ENCODE measurements around the gene MAGEB17.
A peak's percentile ranks its signal among the peaks of the same experiment; 100 is the strongest.
"Not testable (repeated sequence)": the region's sequence is repeated elsewhere in the genome, so short reads cannot be mapped to it uniquely, and the experiment has no call there.

MAGEB17 gene

DNA sequence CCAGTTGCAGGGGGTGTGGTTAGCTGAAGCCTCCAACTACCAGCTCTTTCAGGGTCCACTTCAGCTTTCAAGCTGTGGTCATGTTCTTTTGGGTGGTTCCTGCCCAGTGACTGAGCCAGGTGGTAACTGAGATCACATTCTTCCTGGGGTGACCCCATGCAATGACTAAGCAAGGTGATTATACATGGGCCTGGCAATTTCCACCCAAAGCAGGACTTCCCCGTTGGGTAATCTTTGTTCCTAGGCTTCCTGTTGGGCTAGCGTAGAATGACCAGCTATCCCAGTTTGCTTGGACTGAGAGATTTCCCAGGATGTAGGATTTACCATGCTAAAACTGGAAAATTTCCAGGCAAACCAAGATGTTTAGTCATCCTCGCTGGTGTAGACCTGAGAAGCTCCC is 18.4 kb upstream of the MAGEB17 start:
- DNase-seq (ENCODE audit: low read depth) = no peak
- no peak overlapping the region for H3K4me3 ChIP-seq (ENCODE audit: low read depth, low read length)

- no peak overlapping the region for H3K4me3 ChIP-seq (ENCODE audit: low read depth, low read length)
- no peak for DNase-seq (ENCODE audit: low read depth)
Measured at GRCh38 chrX:16155581-16156096, 11.6 kb upstream of the MAGEB17 start.

DNA sequence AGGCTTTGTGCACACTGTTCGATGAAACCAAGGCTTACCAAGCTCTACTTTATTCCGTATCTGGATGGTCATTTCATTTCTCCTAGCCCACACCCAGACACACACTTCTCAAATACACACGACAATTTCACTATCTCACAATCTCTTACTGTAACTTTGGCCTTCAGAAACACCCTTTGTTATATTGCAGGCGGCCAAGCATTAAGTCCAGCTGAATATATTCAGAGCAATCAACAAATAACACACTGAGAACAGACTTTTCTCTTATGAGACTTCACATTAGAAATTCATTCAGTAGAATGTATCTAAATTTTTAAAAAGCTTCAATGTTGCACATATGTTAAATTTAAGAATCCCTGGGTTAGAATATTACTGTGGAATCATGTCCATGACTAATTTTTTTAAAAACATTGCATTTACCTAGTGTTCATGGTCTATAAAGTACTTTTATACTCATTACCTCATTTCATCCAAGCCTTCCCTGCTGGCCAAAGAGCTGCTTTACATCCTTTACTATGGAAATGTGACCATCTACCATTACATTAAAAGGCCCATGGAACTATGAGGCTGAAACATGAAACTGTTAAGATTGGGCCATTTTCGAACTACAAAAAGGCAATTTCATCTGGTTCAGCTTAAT is 10.5 kb upstream of the MAGEB17 start:
- DNase-seq (ENCODE audit: low read depth) = no peak
- no peak overlapping the region for H3K4me3 ChIP-seq (ENCODE audit: low read depth, low read length)

DNA sequence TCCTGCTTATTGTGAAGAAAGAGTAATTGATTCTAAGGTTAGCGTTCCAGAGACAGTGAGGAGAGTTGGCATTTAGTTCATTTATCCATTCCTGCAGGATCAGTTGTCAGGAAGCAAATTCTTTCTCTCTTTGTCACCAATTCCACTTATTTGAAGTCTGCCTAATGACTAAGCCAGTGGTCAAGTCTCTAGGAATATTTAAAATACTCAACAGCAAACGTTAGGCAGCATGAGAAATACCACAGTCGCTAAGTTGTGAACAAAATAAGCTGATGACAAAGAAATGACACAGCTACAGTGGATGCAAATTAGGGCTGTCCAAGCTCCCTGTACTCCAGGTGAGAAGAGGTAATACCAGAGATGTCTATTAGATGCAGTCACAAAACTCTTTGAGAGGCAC is 6.6 kb upstream of the MAGEB17 start:
- no peak overlapping the region for H3K4me3 ChIP-seq (ENCODE audit: low read depth, low read length)
- DNase-seq (ENCODE audit: low read depth) = peak; percentile 33

DNA sequence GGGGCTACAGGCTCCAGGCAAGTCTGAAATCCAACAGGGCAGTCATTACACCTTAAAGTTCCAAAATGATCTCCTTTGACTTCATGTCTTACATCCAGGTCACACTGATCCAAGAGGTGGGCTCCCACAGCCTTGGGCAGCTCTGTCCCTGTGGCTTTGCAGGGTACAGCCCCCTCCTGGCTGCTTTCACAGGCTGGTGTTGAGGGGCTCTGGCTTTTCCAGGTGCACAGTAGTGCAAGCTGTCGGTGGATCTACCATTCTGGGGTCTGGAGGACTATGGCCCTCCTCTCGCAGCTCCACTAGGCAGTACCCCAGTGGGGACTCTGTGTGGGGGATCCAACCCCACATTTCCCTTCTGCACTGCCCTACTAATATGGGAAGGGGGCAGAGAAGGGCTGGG is 6.1 kb upstream of the MAGEB17 start:
- DNase-seq (ENCODE audit: low read depth); H3K4me3 ChIP-seq (ENCODE audit: low read depth, low read length): not testable (repeated sequence)

- DNase-seq (ENCODE audit: low read depth) = no peak
- H3K4me3 ChIP-seq (ENCODE audit: low read depth, low read length) = no peak overlapping the region
Measured at GRCh38 chrX:16162391-16162790, 4.9 kb upstream of the MAGEB17 start.

DNA sequence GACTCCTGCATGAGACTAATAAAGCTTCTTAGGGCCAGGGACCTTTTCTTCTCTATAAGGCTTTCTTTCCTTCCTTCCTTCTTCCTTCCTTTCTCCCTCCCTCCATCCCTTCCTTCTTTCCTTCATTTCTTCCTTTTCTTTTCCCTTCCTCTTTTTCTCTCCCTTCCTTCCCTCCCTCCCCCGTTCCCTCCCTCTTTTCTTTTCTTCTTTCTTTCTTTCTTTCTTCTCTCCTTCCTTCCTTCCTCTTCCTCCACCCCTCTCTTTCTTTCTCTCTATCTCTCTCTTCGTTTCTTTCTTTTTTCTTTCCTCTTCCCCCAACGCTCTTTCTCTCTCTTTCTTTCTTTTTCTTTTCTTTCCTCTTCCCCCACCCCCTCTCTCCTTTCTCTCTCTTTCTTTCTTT is 2.5 kb upstream of the MAGEB17 start:
- H3K4me3 ChIP-seq (ENCODE audit: low read depth, low read length) = no peak overlapping the region
- DNase-seq (ENCODE audit: low read depth) = no peak

DNA sequence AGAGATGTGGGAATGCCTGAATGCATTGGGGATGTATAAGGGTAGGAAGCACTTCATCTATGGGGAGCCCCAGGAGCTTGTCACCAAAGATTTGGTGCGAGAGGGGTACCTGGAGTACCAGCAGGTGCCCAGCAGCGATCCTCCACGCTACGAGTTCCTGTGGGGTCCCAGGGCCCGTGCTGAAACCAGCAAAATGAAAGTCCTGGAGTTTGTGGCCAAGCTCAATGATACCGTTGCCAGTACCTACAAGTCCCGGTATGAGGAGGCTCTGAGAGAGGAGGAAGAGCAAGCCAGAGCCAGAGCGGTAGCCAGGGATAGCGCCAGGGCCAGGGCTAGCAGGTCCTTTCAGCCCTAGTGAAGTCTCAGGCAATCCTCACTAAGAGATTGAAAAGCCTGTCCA is 3.8 kb downstream of the MAGEB17 start:
- no peak overlapping the region for H3K4me3 ChIP-seq (ENCODE audit: low read depth, low read length)
- no peak for DNase-seq (ENCODE audit: low read depth)

DNA sequence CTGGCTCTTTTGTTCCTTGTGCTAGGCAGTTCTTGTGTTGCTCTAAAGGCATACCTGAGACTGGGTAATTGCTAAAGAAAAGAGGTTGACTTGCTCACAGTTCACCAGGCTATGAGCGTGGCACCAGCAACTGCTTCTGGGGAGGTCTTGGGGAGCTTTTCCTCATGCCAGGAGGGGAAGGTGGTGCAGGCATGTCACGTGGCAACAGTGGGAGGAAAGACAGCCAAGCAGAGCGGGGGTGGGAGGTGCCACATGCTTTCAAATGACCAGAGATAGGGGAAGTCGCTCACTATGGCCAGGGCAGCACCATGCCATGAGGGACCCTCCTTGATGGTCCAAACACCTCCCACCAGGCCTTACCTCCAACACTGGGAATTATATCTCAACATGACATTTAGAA is 4.7 kb downstream of the MAGEB17 start:
- DNase-seq (ENCODE audit: low read depth) = no peak
- no peak overlapping the region for H3K4me3 ChIP-seq (ENCODE audit: low read depth, low read length)

- no peak overlapping the region for H3K4me3 ChIP-seq (ENCODE audit: low read depth, low read length)
- no peak for DNase-seq (ENCODE audit: low read depth)
Measured at GRCh38 chrX:16172391-16172790, 5.1 kb downstream of the MAGEB17 start.

DNA sequence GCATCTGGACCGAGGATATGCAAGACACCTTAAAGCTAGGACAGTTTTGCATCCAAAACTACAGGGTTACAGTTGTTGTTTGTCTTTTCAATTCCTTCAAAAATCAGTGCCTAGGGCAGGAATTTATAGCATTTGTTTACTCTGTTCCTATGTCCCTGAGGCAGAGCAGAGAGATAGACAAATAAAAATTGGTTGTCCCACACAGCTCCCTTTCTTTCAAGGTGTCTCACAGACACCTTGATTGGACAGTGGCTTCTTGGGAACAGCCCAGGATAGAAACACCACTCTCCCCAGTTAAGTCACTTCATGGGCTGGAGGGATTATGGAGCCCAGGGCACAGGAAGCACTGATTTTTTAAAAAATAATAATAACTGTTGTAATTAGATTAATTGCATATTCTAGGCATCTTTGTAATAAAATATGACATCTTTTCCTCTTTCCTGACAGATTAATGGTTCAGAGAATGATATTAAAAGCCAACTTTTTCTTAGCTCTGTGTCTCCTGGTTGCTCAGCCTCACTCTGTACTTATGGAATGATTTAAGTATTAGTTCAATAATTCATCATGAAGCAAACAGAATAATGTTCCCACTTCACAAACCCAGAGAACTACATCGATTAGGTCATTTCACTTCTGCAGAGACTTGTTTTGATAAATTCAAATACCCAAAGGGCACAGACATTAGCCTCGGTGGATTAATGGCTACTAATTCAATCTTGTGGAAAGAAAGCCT is 8.2 kb downstream of the MAGEB17 start:
- no peak overlapping the region for H3K4me3 ChIP-seq (ENCODE audit: low read depth, low read length)
- no peak for DNase-seq (ENCODE audit: low read depth)

DNA sequence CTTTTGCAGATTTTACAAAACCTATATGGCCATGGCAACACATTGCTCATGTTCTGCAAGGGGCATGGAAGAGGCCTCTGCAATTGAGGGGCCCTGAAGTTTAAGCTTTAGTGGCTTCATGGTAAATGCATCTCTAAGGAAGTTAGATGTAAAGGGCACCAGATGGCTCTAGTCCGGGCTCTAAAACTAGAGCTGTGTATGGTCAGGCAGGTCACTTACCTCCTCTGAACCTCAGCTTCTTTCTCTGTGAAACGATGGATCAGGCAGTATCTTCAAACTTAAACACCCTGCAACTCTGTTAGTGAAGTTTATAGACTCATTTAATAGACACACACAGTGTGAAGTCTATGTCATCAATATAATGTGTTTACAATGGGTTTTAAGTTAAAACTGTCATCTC is 10.0 kb downstream of the MAGEB17 start:
- DNase-seq (ENCODE audit: low read depth) = no peak
- H3K4me3 ChIP-seq (ENCODE audit: low read depth, low read length) = no peak overlapping the region

- H3K4me3 ChIP-seq (ENCODE audit: low read depth, low read length); DNase-seq (ENCODE audit: low read depth): not testable (repeated sequence)
Measured at GRCh38 chrX:16183843-16184242, 16.6 kb downstream of the MAGEB17 start.

DNA sequence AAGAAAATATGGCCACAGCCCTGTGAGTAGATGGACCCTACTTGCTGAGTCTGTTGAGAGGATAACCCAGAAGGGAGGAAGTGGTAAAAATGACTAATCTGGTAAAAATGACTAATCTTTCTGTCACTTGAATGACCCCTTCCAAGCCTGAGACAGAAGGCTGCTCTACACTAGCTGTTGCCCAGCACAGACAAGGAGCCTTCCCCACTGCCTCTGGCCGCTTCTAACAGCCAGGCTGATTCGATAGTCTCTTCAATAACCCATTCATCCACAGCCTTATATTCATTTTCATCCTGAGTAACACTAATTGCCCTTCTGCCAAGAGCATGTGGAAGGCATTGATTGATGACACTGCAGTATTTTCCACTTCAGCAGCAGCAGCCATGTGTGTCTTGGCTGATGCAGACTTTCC is 18.4 kb downstream of the MAGEB17 start:
- DNase-seq (ENCODE audit: low read depth) = peak; percentile 36
- H3K4me3 ChIP-seq (ENCODE audit: low read depth, low read length) = no peak overlapping the region

DNA sequence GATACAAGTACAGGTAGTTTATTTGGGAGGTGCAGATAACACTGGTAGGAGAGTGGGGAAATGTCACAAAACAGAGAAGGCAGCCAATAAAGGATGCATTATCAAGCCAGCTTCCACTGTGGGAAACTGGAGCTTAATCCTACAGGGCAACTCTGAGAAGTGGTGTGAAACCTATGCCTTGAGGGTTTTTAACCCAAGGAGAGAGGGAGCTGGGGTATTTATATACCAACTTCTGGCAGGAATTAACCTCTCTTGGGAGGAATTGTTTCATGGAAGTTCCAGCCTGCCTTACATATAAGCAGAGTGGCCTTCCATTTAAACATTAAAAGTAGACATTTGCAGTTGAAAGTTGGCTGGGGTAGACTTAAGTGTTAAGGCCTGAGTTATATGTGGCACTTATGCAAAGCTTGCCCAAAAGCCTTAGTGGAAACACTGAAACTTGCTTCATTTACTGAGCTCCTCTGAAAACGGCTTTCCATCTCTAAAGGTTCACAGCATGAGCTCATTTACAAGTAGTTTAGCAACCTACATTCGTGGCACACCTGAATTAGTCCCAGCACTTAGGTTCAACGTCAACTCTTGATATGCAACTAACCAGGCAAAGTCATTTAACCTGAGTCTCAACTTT is 19.2 kb downstream of the MAGEB17 start:
- H3K4me3 ChIP-seq (ENCODE audit: low read depth, low read length) = no peak overlapping the region
- DNase-seq (ENCODE audit: low read depth) = no peak

DNA sequence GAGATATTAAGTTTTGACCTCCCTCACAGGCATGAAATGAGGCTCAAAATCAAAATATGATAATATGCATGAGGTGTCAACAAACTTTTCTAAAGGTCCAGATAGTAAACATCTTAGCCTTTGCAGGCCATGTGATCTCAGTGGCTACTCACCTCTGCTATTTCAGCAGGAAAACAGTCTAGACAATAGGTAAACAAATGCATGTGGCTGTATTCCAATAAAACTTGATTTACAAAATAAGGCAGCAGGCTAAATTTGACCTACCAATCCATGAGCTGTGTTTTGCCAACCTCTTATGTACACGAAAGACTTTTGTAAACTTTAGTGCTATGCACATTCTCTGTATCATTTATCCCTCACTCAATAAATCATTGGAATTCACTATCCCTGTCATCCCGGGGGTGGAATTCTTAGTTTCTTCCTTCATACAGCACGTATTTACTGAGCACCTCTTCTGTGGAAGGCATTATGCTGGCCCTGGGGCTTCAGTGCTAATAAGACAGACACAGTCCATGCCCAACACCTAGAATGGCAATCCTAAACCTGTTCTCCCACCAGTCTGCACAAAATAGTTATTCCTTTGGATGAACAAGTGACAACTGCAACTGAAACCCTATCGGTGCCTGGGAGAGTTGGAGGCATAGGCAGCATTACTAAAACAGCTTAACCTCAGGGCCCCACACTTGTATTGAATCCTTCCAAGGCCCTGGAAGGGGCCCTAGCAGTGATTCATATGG is 19.9 kb downstream of the MAGEB17 start:
- no peak overlapping the region for H3K4me3 ChIP-seq (ENCODE audit: low read depth, low read length)
- no peak for DNase-seq (ENCODE audit: low read depth)

DNA sequence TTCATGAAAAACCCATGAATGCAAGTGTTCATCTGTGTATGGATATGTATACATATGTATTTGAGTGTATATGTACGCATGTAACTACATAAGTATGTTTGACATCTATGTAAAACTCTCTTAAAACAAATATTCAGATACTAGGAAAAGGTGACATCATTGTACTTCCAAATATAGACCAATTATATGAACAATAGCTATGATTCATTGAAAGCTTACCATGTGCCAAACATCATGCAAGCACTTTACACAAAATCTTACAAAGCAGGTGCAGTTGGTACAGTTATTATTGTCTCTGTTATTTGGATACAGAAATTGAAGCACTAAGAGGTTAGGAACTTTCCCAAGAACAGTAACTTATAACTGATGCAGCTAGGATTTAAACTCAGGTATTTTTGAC is 21.4 kb downstream of the MAGEB17 start:
- H3K4me3 ChIP-seq (ENCODE audit: low read depth, low read length) = no peak overlapping the region
- no peak for DNase-seq (ENCODE audit: low read depth)

DNA sequence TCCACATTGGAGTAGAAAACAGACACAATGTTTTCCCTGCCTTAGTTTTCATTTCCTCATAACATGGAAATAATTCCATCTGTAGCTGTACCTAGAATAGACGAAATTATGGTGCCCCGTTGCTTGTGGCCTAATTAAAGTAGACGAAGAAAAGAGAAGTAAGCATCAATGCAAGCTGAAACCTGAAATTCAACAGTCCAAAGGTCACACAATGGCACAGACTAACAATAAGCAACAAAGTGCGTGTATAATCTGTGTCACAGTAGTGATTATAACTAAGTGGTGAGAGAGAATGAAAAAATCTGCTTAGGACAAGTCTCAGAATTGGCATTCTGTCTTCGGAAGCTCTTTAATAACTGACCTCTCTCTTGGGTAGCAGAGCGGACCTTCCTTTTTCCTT is 24.3 kb downstream of the MAGEB17 start:
- DNase-seq (ENCODE audit: low read depth) = no peak

DNA sequence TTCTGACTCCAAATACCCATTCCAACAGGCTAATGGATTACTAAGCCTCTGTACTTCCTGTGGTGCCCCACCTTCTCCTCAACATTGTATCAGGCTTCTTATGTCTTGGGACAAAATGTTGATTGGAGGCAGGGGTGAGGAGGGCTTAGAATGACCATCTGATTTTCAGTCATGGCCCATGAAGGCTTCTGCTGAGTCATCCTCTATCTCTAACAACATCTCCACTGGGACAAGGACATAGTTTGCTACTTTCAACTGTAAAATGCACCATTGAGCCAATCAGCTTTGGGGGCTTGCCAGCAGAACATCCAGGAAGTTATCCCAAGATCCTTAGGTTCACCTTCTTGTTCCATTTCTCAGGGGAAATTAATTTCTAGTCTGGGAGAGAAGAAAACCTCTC is 29.5 kb downstream of the MAGEB17 start:
- H3K4me3 ChIP-seq (ENCODE audit: low read depth, low read length) = no peak overlapping the region
- no peak for DNase-seq (ENCODE audit: low read depth)

More for the DNA sequence above, 24.3 kb downstream of the MAGEB17 start:
- no peak overlapping the region for H3K4me3 ChIP-seq (ENCODE audit: low read depth, low read length)

- H3K4me3 ChIP-seq (ENCODE audit: low read depth, low read length) = no peak overlapping the region
- no peak for DNase-seq (ENCODE audit: low read depth)
Measured at GRCh38 chrX:16199343-16199742, 32.1 kb downstream of the MAGEB17 start.
